Measurements from ENCODE around the gene DENND5A.
"Not testable (repeated sequence)": the region's sequence is repeated elsewhere in the genome, so short reads cannot be mapped to it uniquely, and the experiment has no call there.

The DENND5A gene

GRCh38 chr11:9269492-9270013 is 4.4 kb upstream of the DENND5A start:
- H3K4me3 ChIP-seq = no peak overlapping the region
- no peak for DNase-seq (ENCODE audit: low read depth, low spot score)
- no peaks in the 10 kb centered on the region for H3K9me3 ChIP-seq (ENCODE audit: low read depth, low read length)
- H3K36me3 ChIP-seq (ENCODE audit: insufficient read depth, low read length) = no peaks in the 10 kb centered on the region
- H3K27ac ChIP-seq = no peak overlapping the region
- no peak overlapping the region for H3K9ac ChIP-seq (ENCODE audit: insufficient read length)
- TF ChIP-seq POLR2AphosphoS5 (IDR thresholded peaks at IDR 0.05; ENCODE audit: borderline replicate concordance, low read depth, low read length) = no peak
- no peak for TF ChIP-seq EZH2 (IDR thresholded peaks at IDR 0.05)
- TF ChIP-seq FOXP2 (optimal IDR thresholded peaks at IDR 0.05; ENCODE audit: control extremely low read depth, extremely low read length, insufficient read depth) = no peak

DNA sequence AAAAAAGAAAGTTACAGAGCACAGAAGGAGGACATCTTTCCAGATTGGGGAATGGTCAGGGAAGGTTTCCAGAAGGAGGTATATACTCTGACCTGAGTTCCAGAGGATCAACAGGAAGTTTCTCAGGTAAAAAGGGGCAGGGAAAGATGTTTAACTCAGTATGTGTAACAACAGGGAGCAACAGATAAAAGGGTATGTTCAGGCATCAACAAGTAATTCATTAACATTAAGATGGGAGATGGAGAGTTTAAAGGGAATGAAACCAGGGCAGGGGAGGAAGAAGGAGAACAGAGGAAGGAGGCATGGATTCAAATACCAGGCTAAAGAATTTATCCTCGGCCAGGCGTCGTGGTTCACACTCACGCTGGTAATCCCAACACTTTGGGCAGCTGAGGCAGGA is 2.5 kb upstream of the DENND5A start:
- H3K9ac ChIP-seq (ENCODE audit: insufficient read length) = no peak overlapping the region
- H3K4me3 ChIP-seq = no peak overlapping the region
- no peak for DNase-seq (ENCODE audit: low read depth, low spot score)
- no peaks in the 10 kb centered on the region for H3K9me3 ChIP-seq (ENCODE audit: low read depth, low read length)
- no peaks in the 10 kb centered on the region for H3K36me3 ChIP-seq (ENCODE audit: insufficient read depth, low read length)
- TF ChIP-seq EZH2 (IDR thresholded peaks at IDR 0.05) (no peak), POLR2AphosphoS5 (IDR thresholded peaks at IDR 0.05; ENCODE audit: borderline replicate concordance, low read depth, low read length) (no peak), FOXP2 (optimal IDR thresholded peaks at IDR 0.05; ENCODE audit: control extremely low read depth, extremely low read length, insufficient read depth) (no peak)
- no peak overlapping the region for H3K27ac ChIP-seq

DNA sequence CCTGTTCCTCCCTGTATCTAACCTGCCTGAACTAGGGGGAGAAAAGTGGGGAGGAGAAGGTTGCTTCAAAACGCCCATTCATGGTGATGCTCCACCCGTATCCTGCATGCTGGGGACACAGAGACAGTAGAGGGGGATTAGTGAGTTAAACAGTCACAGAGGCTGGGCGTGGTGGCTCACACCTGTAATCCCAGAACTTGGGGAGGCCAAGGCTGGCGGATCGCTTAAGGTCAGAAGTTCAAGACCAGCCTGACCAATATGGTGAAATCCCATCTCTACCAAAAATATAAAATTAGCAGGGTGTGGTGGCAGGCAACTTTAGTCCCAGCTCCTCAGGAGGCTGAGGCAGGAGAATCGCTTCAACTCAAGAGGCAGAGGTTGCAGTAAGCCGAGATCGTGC is 1.8 kb upstream of the DENND5A start:
- no peak overlapping the region for H3K9ac ChIP-seq (ENCODE audit: insufficient read length)
- TF ChIP-seq EZH2 (IDR thresholded peaks at IDR 0.05) (no peak), FOXP2 (optimal IDR thresholded peaks at IDR 0.05; ENCODE audit: control extremely low read depth, extremely low read length, insufficient read depth) (no peak)
- no peak overlapping the region for H3K27ac ChIP-seq
- no peaks in the 10 kb centered on the region for H3K36me3 ChIP-seq (ENCODE audit: insufficient read depth, low read length)
- H3K4me3 ChIP-seq = no peak overlapping the region
- no peaks in the 10 kb centered on the region for H3K9me3 ChIP-seq (ENCODE audit: low read depth, low read length)
- DNase-seq (ENCODE audit: low read depth, low spot score) = no peak

DNA sequence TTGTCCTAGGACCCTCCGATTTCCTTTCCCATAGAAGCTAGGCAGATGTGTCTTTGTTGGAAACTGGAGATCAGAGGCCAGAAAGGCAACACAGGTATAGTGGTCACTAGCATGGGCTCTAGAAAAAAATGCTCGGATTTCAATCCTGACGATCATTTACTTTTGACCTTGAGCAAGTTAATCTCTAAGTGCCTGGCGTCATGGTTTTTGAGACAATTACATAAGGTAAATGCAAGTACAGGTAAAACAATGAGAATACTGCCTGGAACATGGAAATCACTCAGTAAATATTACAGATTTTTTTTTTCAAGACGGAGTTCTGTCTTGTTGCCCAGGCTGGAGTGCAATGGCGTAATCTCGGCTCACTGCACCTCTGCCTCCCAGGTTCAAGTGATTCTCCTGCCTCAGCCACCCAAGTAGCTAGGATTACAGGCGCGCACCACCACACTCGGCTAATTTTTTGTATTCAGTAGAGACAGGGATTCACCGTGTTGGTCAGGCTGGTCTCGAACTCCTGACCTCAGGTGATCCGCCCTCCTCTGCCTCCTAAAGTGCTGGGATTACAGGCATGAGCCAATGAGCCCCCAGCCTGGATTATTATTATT is 1.1 kb upstream of the DENND5A start:
- H3K27ac ChIP-seq = no peak overlapping the region
- no peaks in the 10 kb centered on the region for H3K36me3 ChIP-seq (ENCODE audit: insufficient read depth, low read length)
- no peaks in the 10 kb centered on the region for H3K9me3 ChIP-seq (ENCODE audit: low read depth, low read length)
- H3K9ac ChIP-seq (ENCODE audit: insufficient read length) = no peak overlapping the region
- DNase-seq (ENCODE audit: low read depth, low spot score) = no peak
- TF ChIP-seq EZH2 (IDR thresholded peaks at IDR 0.05) = no peak
- H3K4me3 ChIP-seq = no peak overlapping the region

DNA sequence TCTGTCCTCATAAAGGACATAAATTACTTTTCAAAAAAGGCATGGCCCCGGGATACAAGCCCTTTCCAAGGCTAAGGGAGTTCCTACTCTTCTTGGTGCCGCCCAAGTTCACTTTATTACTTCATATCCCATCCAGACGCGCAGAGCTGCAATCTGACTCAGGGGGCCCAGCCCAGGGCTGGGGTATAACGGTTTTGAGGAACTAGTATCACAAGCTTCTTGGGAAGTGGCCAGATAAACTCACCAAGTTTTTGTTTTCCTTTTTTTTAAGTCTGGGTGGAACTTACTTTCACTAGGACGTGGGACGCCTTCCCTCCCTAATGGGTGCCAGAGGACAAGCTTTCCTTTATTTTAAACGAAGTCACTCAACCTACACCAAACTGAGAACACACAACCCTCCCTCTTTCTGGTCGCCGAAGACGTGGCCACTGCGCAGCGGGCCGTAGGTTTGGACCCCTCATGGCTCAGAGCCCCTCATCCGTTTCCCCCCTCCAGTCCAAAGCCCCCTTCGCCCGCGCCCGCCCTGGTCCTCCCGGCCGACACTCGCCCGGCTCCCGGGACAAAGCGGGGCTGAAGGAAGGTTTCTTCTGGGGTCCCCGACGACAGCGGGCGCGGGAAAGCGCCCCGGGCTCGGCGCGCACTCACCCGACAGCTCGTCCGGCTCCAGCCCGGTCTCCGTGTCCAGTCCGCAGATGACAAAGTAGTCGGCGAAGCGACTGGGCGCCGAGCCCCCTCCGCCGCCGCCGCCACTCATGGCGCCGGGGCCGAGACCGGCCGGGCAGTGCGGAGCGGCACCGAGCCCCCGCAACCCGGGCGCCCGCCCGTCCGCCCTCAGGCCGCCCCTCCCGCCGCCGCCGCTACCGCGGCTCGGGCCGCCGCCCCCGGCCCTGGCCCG is 587 bp downstream of the DENND5A start:
- H3K9me3 ChIP-seq (ENCODE audit: low read depth, low read length) = no peaks in the 10 kb centered on the region
- H3K36me3 ChIP-seq (ENCODE audit: insufficient read depth, low read length) = no peaks in the 10 kb centered on the region
- H3K9ac ChIP-seq (ENCODE audit: insufficient read length) = peak overlapping the region; percentile 95
- peak overlapping the region; percentile 79 for H3K27ac ChIP-seq
- TF ChIP-seq POLR2AphosphoS5 (IDR thresholded peaks at IDR 0.05; ENCODE audit: borderline replicate concordance, low read depth, low read length) = 0 out of 2 replicates have a peak, but pooled peaks have one; percentile 18
- no peak for TF ChIP-seq FOXP2 (optimal IDR thresholded peaks at IDR 0.05; ENCODE audit: control extremely low read depth, extremely low read length, insufficient read depth)
- TF ChIP-seq EZH2 (IDR thresholded peaks at IDR 0.05) = no peak
- no peak for DNase-seq (ENCODE audit: low read depth, low spot score)
- peak overlapping the region; percentile 100 for H3K4me3 ChIP-seq

DNA sequence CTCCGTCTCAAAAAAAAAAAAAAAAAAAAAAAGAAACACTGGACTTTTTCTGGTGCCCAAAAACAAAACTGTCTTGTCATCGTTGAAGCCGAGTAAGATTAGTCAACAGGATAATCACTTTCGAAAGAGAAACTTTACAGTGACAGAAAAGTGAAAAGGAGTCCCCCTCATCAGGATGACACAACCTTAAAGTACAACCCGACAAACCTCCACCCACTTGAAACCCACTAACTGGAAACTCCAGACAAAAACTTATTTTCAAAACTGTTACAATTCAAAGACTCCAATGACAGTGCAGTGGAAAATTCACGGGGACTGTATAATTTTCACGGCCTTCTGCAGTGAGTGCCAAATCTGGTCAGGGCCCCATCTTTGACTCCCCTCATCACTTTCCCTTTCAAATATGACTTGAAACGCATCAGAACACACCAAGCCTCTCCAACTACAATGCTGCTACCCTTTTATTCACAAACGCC is 1.3 kb downstream of the DENND5A start:
- H3K9ac ChIP-seq (ENCODE audit: insufficient read length) = peak overlapping the region; percentile 95
- H3K9me3 ChIP-seq (ENCODE audit: low read depth, low read length) = no peaks in the 10 kb centered on the region
- DNase-seq (ENCODE audit: low read depth, low spot score) = no peak
- peak overlapping the region; percentile 79 for H3K27ac ChIP-seq
- H3K4me3 ChIP-seq = peak overlapping the region; percentile 100
- no peaks in the 10 kb centered on the region for H3K36me3 ChIP-seq (ENCODE audit: insufficient read depth, low read length)
- TF ChIP-seq POLR2AphosphoS5 (IDR thresholded peaks at IDR 0.05; ENCODE audit: borderline replicate concordance, low read depth, low read length) (no peak), FOXP2 (optimal IDR thresholded peaks at IDR 0.05; ENCODE audit: control extremely low read depth, extremely low read length, insufficient read depth) (no peak), EZH2 (IDR thresholded peaks at IDR 0.05) (no peak)

- not testable (repeated sequence) for DNase-seq (ENCODE audit: low read depth, low spot score); H3K9me3 ChIP-seq (ENCODE audit: low read depth, low read length); H3K36me3 ChIP-seq (ENCODE audit: insufficient read depth, low read length); H3K9ac ChIP-seq (ENCODE audit: insufficient read length); H3K4me3 ChIP-seq; H3K27ac ChIP-seq
These were observed 4.4 kb downstream of the DENND5A start for GRCh38 chr11:9260838-9261146.

DNA sequence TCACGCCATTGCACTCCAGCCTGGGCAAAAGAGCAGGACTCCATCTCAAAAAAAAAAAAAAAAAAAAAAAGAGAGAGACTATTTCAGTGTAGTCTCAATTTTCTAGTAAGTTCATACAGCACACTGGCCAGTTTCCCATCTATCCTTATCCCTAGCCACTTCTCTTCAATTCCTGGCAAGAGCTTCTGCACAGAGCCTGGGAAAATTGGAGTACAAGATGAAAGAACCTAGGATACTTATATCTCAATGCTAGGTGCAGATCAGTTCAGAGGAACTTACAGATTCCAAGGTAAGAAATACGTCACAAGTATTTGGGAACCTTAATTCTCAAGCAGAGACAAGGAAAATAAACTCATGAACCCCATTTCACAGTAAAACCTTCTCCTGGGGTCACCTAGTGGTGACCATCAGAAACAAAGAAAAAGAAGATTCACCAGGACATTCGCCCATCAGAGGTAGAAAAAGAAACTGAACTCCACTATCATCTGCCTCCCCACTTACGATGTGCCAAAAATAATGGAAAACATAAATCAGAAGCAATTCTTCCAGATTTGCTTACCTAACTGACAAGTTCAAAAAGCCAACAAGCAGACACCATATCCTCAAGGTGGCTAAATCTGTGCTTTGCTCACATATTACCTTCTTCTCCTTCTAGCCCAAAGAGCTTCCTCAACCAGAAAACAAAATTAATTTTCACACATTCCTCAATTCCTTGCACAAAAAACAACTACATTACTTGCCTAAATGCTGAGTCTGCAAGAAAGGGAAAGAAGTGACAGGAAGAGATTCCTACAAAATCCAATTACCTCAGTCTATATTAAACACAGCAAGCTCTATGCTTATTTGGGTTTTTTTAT is 4.9 kb downstream of the DENND5A start:
- Histone ChIP-seq H3K36me3 (ENCODE audit: insufficient read depth, low read length) (peaks cover 5% of the 10 kb centered on the region; the same call in 1 of the 2 replicates), H3K9me3 (ENCODE audit: low read depth, low read length) (no peaks in the 10 kb centered on the region), H3K4me3 (0 out of 2 replicates have a peak overlapping the region, but pooled peaks have one; percentile 0), H3K9ac (ENCODE audit: insufficient read length) (no peak overlapping the region), H3K27ac (peak overlapping the region; percentile 2; the same call in 1 of the 2 replicates)
- TF ChIP-seq EZH2 (IDR thresholded peaks at IDR 0.05) = no peak
- TF ChIP-seq POLR2AphosphoS5 (IDR thresholded peaks at IDR 0.05; ENCODE audit: borderline replicate concordance, low read depth, low read length) = no peak
- TF ChIP-seq FOXP2 (optimal IDR thresholded peaks at IDR 0.05; ENCODE audit: control extremely low read depth, extremely low read length, insufficient read depth) = no peak
- DNase-seq (ENCODE audit: low read depth, low spot score) = no peak

- H3K27ac ChIP-seq; DNase-seq (ENCODE audit: low read depth, low spot score); H3K36me3 ChIP-seq (ENCODE audit: insufficient read depth, low read length); H3K9me3 ChIP-seq (ENCODE audit: low read depth, low read length); H3K9ac ChIP-seq (ENCODE audit: insufficient read length); H3K4me3 ChIP-seq: not testable (repeated sequence)
These were observed 6.9 kb downstream of the DENND5A start for GRCh38 chr11:9258279-9258678.

Data from SK-N-MC (cell line).